ENCODE measurements around the gene MAFG. TPM values are rescaled to one million over a fixed set of nuclear protein-coding genes. Genes with fewer than 3 reads are reported as not detected.
A peak's percentile ranks its signal among the peaks of the same experiment; 100 is the strongest.

The MAFG gene
- total and polyA plus RNA-seq, 2 of the 13 experiments (the other 11 are each of a cell fraction or from before 2014, with no cell fraction given): 14.5 to 20.0 TPM

DNA sequence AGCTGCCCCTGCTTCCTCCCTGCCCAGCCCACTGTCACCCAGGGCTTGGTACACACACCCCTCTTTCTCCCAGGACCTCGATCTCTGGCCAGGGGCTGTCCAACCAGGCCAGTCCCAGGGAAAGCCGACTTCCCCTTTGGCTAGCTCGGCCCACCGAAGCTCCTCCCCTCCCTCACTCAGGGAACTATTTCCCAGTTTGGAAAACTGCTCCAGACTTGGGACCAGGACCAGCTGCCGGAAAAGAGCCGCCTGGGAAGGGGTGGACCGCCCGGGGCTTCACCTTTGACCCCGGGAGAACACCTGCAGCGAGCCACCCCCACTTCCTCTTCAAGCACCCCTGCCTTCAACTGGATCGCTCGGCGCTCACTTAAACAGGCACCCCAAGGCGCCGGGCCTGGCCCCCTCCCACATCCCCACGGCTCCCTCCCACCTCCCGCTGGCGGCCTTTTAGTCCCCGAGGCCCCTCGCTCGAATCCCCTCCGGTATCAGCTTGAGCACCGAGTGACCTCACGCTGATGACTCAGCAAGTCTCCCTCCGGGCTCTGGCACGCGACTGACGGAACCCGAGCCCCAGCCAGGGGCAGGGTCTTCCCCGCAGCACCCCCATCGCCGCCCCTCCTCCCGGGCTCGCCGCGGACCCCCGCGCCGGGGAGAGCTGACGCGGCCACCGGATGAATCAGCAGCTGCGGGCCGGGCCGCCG is 934 bp downstream of the MAFG start:
- Histone ChIP-seq H3K4me2 (ENCODE audit: low read depth, low read length) (peak overlapping the region; percentile 88), H3K27ac (ENCODE audit: extremely low read length, insufficient read depth, low read length) (peak overlapping the region; percentile 92), H2AFZ (ENCODE audit: low read length) (no peak overlapping the region), H3K79me2 (ENCODE audit: insufficient read depth, low read length) (peaks cover 55% of the 10 kb centered on the region), H4K20me1 (ENCODE audit: insufficient read depth, low read length) (peaks cover 28% of the 10 kb centered on the region), H3K36me3 (replicated peaks in 1 of 2; ENCODE audit: control insufficient read depth in 1 of 2, insufficient read depth in 2 of 2, low read length in 2 of 2) (peaks cover 6 to 10% of the 10 kb centered on the region in 2 experiments; a peak in 4 of 5 replicates), H3K27me3 (ENCODE audit: control insufficient read depth in 1 of 2, insufficient read depth in 2 of 2, low read length in 2 of 2) (no peaks in the 10 kb centered on the region), H3K4me1 (ENCODE audit: insufficient read depth, low read length) (peaks cover 51% of the 10 kb centered on the region), H3K9ac (ENCODE audit: insufficient read depth, low read depth, low read length) (peak overlapping the region; percentile 91), H3K4me3 (replicated peaks in 1 of 3; ENCODE audit: insufficient read depth in 1 of 3, low read depth in 2 of 3, low read length in 3 of 3) (peak overlapping the region; percentile 79 to 94 (median 91)), H3K9me3 (ENCODE audit: low read length) (no peaks in the 10 kb centered on the region)
- in situ Hi-C loops (cut with HindIII; ENCODE audit: extremely low pct_ligation_motif_present, low pct_unique_long_range_greater_than_20kb): no loop called here
- DNase-seq (ENCODE audit: low spot score) (peak; percentile 96), FAIRE-seq (peak; percentile 99), ATAC-seq (peak; percentile 76)
- BruUV-seq (replicated peaks): TSS peak; percentile 48
- ChIA-PET CTCF (ENCODE audit: low intra/inter-chr PET ratio, low total read pairs) (no interaction called here), POLR2A (interaction anchor here (0.7 to 6.1 kb wide), 29 partner anchors 10 to 316 kb away, joined by 3 to 71 read pairs (median 6); partner anchors contain the start of genes CENPX, DCXR, LRRC45 and MCRIP1)
- 1% methylated on average over 30 of the region's 46 CpGs for WGBS (ENCODE audit: low lambda C conversion rate)
- intact Hi-C loops (cut with micrococcal nuclease; ENCODE audit: unreplicated experiment): loop anchor here (2.0 kb wide), 1 partner anchor 16 kb away; the partner anchor contains the start of gene PCYT2
- TF ChIP-seq ATF7-NPFF (CRISPR knock-in tag; IDR thresholded peaks at IDR 0.05; ENCODE audit: low read depth): no peak; the same call in 1 of the 2 replicates
- no peak for TF ChIP-seq TP53 (CRISPR knock-in tag; conservative IDR thresholded peaks at IDR 0.05)
- no peak for TF ChIP-seq ZKSCAN8 (CRISPR knock-in tag; IDR thresholded peaks at IDR 0.05; ENCODE audit: borderline replicate concordance)
- TF ChIP-seq U2AF1 (optimal IDR thresholded peaks at IDR 0.05; ENCODE audit: low read depth, low read length): no peak
- TF ChIP-seq KDM2A (CRISPR knock-in tag; IDR thresholded peaks at IDR 0.05; ENCODE audit: borderline replicate concordance, low read depth): no peak; the same call in 1 of the 2 replicates
- peak; percentile 40; the same call in 1 of the 2 replicates for TF ChIP-seq ZNF563 (CRISPR knock-in tag; IDR thresholded peaks at IDR 0.05)
- no peak for TF ChIP-seq DPF2 (CRISPR knock-in tag; IDR thresholded peaks at IDR 0.05; ENCODE audit: borderline replicate concordance, low read depth)
- TF ChIP-seq SP4 (CRISPR knock-in tag; IDR thresholded peaks at IDR 0.05): peak; percentile 84
- TF ChIP-seq SUZ12 (IDR thresholded peaks at IDR 0.05; ENCODE audit: low read depth, low read length): no peak
- no peak for TF ChIP-seq HOXA7 (CRISPR knock-in tag; IDR thresholded peaks at IDR 0.05)
- no peak for TF ChIP-seq TBP (CRISPR knock-in tag; IDR thresholded peaks at IDR 0.05)
- TF ChIP-seq ZNF550 (CRISPR knock-in tag; IDR thresholded peaks at IDR 0.05; ENCODE audit: borderline replicate concordance): no peak
- TF ChIP-seq RELA (CRISPR knock-in tag; IDR thresholded peaks at IDR 0.05): peak; percentile 69; the same call in 1 of the 2 replicates
- TF ChIP-seq, protein P1, sequence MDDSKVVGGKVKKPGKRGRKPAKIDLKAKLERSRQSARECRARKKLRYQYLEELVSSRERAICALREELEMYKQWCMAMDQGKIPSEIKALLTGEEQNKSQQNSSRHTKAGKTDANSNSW (CRISPR knock-in tag; IDR thresholded peaks at IDR 0.05; ENCODE audit: borderline replicate concordance): no peak
- peak; percentile 79; the same call in 1 of the 2 replicates for TF ChIP-seq ZNF598 (CRISPR knock-in tag; IDR thresholded peaks at IDR 0.05; ENCODE audit: borderline replicate concordance)
- TF ChIP-seq KLF11 (CRISPR knock-in tag; IDR thresholded peaks at IDR 0.05): no peak; the same call in 1 of the 2 replicates
- peak; percentile 62 for TF ChIP-seq POLR2AphosphoS5 (IDR thresholded peaks at IDR 0.05; ENCODE audit: low read depth, low read length)
- TF ChIP-seq, protein P2, sequence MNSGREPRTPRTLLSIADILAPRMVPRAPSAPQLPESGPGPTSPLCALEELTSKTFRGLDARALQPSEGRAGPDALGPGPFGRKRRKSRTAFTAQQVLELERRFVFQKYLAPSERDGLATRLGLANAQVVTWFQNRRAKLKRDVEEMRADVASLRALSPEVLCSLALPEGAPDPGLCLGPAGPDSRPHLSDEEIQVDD (CRISPR knock-in tag; IDR thresholded peaks at IDR 0.05; ENCODE audit: borderline replicate concordance): no peak
- no peak for TF ChIP-seq ZNF282 (IDR thresholded peaks at IDR 0.05; ENCODE audit: partially characterized antibody)
- no peak for TF ChIP-seq ESRRA (CRISPR knock-in tag; IDR thresholded peaks at IDR 0.05; ENCODE audit: low read depth)
- 0 out of 2 replicates have a peak, but pooled peaks have one; percentile 5 for TF ChIP-seq FOXK2 (IDR thresholded peaks at IDR 0.05)
- TF ChIP-seq IKZF4 (CRISPR knock-in tag; IDR thresholded peaks at IDR 0.05; ENCODE audit: borderline replicate concordance, low read depth, not compliant biosample characterization): no peak
- TF ChIP-seq, protein P3, sequence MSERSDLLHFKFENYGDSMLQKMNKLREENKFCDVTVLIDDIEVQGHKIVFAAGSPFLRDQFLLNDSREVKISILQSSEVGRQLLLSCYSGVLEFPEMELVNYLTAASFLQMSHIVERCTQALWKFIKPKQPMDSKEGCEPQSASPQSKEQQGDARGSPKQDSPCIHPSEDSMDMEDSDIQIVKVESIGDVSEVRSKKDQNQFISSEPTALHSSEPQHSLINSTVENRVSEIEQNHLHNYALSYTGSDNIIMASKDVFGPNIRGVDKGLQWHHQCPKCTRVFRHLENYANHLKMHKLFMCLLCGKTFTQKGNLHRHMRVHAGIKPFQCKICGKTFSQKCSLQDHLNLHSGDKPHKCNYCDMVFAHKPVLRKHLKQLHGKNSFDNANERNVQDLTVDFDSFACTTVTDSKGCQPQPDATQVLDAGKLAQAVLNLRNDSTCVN (CRISPR knock-in tag; IDR thresholded peaks at IDR 0.05; ENCODE audit: borderline replicate concordance): no peak; the same call in 1 of the 2 replicates
- TF ChIP-seq ZNF225 (CRISPR knock-in tag; IDR thresholded peaks at IDR 0.05): no peak
- TF ChIP-seq PHF20 (CRISPR knock-in tag; IDR thresholded peaks at IDR 0.05): no peak

Measured in HepG2 (cell line).